ENCODE results near the gene RAB18. TPM values are rescaled to one million over a fixed set of nuclear protein-coding genes. Genes with fewer than 3 reads are reported as not detected.

The RAB18 gene
- total and polyA plus RNA-seq, 9 of the 15 experiments (the other 6 are each of a cell fraction or from before 2014, with no cell fraction given) = 10.5 to 46.3 (median 32.5) TPM

DNA sequence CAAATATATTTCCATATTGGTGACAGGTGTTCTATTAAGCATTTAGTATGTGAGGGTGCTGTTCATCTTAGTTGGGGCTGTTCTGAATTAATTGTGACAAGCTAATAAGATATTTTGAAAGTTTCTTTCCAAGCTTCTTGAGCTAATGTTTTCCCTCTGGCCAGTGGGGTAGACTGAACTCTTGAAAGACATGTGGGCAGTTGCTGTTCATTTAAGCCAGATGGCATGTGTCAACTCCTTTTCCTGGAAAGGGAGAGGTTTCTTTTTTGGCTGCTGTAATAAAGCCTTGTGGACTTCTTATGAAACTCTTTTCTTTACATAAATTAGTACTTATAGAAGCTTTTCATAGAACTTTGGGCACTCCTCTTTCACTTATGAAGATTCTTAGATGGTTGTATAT, 21.7 kb downstream of the RAB18 start (continued):
- TF ChIP-seq, protein P1, sequence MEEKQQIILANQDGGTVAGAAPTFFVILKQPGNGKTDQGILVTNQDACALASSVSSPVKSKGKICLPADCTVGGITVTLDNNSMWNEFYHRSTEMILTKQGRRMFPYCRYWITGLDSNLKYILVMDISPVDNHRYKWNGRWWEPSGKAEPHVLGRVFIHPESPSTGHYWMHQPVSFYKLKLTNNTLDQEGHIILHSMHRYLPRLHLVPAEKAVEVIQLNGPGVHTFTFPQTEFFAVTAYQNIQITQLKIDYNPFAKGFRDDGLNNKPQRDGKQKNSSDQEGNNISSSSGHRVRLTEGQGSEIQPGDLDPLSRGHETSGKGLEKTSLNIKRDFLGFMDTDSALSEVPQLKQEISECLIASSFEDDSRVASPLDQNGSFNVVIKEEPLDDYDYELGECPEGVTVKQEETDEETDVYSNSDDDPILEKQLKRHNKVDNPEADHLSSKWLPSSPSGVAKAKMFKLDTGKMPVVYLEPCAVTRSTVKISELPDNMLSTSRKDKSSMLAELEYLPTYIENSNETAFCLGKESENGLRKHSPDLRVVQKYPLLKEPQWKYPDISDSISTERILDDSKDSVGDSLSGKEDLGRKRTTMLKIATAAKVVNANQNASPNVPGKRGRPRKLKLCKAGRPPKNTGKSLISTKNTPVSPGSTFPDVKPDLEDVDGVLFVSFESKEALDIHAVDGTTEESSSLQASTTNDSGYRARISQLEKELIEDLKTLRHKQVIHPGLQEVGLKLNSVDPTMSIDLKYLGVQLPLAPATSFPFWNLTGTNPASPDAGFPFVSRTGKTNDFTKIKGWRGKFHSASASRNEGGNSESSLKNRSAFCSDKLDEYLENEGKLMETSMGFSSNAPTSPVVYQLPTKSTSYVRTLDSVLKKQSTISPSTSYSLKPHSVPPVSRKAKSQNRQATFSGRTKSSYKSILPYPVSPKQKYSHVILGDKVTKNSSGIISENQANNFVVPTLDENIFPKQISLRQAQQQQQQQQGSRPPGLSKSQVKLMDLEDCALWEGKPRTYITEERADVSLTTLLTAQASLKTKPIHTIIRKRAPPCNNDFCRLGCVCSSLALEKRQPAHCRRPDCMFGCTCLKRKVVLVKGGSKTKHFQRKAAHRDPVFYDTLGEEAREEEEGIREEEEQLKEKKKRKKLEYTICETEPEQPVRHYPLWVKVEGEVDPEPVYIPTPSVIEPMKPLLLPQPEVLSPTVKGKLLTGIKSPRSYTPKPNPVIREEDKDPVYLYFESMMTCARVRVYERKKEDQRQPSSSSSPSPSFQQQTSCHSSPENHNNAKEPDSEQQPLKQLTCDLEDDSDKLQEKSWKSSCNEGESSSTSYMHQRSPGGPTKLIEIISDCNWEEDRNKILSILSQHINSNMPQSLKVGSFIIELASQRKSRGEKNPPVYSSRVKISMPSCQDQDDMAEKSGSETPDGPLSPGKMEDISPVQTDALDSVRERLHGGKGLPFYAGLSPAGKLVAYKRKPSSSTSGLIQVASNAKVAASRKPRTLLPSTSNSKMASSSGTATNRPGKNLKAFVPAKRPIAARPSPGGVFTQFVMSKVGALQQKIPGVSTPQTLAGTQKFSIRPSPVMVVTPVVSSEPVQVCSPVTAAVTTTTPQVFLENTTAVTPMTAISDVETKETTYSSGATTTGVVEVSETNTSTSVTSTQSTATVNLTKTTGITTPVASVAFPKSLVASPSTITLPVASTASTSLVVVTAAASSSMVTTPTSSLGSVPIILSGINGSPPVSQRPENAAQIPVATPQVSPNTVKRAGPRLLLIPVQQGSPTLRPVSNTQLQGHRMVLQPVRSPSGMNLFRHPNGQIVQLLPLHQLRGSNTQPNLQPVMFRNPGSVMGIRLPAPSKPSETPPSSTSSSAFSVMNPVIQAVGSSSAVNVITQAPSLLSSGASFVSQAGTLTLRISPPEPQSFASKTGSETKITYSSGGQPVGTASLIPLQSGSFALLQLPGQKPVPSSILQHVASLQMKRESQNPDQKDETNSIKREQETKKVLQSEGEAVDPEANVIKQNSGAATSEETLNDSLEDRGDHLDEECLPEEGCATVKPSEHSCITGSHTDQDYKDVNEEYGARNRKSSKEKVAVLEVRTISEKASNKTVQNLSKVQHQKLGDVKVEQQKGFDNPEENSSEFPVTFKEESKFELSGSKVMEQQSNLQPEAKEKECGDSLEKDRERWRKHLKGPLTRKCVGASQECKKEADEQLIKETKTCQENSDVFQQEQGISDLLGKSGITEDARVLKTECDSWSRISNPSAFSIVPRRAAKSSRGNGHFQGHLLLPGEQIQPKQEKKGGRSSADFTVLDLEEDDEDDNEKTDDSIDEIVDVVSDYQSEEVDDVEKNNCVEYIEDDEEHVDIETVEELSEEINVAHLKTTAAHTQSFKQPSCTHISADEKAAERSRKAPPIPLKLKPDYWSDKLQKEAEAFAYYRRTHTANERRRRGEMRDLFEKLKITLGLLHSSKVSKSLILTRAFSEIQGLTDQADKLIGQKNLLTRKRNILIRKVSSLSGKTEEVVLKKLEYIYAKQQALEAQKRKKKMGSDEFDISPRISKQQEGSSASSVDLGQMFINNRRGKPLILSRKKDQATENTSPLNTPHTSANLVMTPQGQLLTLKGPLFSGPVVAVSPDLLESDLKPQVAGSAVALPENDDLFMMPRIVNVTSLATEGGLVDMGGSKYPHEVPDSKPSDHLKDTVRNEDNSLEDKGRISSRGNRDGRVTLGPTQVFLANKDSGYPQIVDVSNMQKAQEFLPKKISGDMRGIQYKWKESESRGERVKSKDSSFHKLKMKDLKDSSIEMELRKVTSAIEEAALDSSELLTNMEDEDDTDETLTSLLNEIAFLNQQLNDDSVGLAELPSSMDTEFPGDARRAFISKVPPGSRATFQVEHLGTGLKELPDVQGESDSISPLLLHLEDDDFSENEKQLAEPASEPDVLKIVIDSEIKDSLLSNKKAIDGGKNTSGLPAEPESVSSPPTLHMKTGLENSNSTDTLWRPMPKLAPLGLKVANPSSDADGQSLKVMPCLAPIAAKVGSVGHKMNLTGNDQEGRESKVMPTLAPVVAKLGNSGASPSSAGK (IDR thresholded peaks at IDR 0.05) = 0 out of 2 replicates have a peak, but pooled peaks have one; percentile 11
- TF ChIP-seq, protein P2, sequence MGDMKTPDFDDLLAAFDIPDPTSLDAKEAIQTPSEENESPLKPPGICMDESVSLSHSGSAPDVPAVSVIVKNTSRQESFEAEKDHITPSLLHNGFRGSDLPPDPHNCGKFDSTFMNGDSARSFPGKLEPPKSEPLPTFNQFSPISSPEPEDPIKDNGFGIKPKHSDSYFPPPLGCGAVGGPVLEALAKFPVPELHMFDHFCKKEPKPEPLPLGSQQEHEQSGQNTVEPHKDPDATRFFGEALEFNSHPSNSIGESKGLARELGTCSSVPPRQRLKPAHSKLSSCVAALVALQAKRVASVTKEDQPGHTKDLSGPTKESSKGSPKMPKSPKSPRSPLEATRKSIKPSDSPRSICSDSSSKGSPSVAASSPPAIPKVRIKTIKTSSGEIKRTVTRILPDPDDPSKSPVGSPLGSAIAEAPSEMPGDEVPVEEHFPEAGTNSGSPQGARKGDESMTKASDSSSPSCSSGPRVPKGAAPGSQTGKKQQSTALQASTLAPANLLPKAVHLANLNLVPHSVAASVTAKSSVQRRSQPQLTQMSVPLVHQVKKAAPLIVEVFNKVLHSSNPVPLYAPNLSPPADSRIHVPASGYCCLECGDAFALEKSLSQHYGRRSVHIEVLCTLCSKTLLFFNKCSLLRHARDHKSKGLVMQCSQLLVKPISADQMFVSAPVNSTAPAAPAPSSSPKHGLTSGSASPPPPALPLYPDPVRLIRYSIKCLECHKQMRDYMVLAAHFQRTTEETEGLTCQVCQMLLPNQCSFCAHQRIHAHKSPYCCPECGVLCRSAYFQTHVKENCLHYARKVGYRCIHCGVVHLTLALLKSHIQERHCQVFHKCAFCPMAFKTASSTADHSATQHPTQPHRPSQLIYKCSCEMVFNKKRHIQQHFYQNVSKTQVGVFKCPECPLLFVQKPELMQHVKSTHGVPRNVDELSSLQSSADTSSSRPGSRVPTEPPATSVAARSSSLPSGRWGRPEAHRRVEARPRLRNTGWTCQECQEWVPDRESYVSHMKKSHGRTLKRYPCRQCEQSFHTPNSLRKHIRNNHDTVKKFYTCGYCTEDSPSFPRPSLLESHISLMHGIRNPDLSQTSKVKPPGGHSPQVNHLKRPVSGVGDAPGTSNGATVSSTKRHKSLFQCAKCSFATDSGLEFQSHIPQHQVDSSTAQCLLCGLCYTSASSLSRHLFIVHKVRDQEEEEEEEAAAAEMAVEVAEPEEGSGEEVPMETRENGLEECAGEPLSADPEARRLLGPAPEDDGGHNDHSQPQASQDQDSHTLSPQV (IDR thresholded peaks at IDR 0.05) = 0 out of 2 replicates have a peak, but pooled peaks have one; percentile 25
- TF ChIP-seq ZNF586 (CRISPR knock-in tag; conservative IDR thresholded peaks at IDR 0.05) = no peak

Data from K562 (cell line).